Measurements from ENCODE around the gene RBMS1. TPM values are rescaled to one million over a fixed set of nuclear protein-coding genes. Genes with fewer than 3 reads are reported as not detected.

RBMS1 gene
- total and polyA plus RNA-seq, 4 donors, result 7.9 to 23.5 (median 15.5) TPM

DNA sequence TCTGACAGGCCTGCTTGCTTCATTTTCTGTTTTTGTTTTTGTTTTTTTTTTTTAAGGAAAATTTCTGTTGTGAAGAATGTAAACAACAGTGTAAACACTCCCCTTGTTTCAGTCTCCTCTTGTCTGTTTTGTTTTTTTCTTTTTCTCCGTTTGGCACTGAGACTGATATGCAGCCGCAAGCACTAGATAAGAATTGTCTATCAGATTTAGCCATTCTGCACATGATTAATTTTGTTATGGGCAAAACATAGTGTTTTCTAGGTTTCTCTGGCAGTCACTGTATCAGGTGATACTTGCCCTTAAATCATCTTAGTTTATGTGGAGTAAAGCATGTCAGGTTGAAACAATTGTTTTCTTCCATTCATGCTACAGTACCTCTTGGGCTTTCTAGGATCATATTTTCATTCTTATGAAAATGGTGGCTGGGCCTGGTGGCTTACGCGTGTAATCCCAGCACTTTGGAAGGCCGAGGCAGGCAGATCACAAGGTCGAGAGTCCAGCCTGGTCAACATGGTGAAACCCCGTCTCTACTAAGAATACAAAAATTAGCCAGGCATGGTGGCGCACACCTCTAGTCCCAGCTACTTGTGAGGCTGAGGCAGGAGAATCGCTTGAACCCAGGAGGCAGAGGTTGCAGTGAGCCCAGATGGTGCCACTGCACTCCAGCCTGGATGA is 12.9 kb upstream of the RBMS1 start:
- WGBS, result 93% methylated on average over 9 of the region's 9 CpGs
- Histone ChIP-seq H3K9ac (ENCODE audit: low read depth in 1 of 2, low read length in 2 of 2) (no peak overlapping the region), H3K4me3 (ENCODE audit: low read depth in 1 of 3, low read length in 3 of 3) (no peak overlapping the region), H3K9me3 (ENCODE audit: control insufficient read depth in 4 of 4, low read length in 3 of 4) (no peaks in the 10 kb centered on the region), H3K27ac (ENCODE audit: low read depth in 1 of 2, low read length in 2 of 2) (no peak overlapping the region), H3K27me3 (ENCODE audit: control insufficient read depth in 4 of 4, insufficient read depth in 4 of 4, low read length in 3 of 4) (no peaks in the 10 kb centered on the region), H3K4me1 (ENCODE audit: control insufficient read depth in 4 of 4, insufficient read depth in 4 of 4, low read length in 3 of 4) (no peaks in the 10 kb centered on the region), H3K36me3 (ENCODE audit: control insufficient read depth in 4 of 4, insufficient read depth in 3 of 4, low read depth in 1 of 4, low read length in 3 of 4) (no peaks in the 10 kb centered on the region)
- TF ChIP-seq FOXA1 (IDR thresholded peaks at IDR 0.05) (no peak), HNF4G (IDR thresholded peaks at IDR 0.05) (no peak), NR2F2 (IDR thresholded peaks at IDR 0.05) (no peak), RAD21 (IDR thresholded peaks at IDR 0.05) (no peak), JUND (IDR thresholded peaks at IDR 0.05) (no peak), HNF4A (conservative IDR thresholded peaks at IDR 0.05) (no peak), EGR1 (IDR thresholded peaks at IDR 0.05; ENCODE audit: low read depth in 2 of 2) (no peak), FOXA2 (IDR thresholded peaks at IDR 0.05) (no peak)
- TF ChIP-seq, protein P1, sequence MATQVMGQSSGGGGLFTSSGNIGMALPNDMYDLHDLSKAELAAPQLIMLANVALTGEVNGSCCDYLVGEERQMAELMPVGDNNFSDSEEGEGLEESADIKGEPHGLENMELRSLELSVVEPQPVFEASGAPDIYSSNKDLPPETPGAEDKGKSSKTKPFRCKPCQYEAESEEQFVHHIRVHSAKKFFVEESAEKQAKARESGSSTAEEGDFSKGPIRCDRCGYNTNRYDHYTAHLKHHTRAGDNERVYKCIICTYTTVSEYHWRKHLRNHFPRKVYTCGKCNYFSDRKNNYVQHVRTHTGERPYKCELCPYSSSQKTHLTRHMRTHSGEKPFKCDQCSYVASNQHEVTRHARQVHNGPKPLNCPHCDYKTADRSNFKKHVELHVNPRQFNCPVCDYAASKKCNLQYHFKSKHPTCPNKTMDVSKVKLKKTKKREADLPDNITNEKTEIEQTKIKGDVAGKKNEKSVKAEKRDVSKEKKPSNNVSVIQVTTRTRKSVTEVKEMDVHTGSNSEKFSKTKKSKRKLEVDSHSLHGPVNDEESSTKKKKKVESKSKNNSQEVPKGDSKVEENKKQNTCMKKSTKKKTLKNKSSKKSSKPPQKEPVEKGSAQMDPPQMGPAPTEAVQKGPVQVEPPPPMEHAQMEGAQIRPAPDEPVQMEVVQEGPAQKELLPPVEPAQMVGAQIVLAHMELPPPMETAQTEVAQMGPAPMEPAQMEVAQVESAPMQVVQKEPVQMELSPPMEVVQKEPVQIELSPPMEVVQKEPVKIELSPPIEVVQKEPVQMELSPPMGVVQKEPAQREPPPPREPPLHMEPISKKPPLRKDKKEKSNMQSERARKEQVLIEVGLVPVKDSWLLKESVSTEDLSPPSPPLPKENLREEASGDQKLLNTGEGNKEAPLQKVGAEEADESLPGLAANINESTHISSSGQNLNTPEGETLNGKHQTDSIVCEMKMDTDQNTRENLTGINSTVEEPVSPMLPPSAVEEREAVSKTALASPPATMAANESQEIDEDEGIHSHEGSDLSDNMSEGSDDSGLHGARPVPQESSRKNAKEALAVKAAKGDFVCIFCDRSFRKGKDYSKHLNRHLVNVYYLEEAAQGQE (IDR thresholded peaks at IDR 0.05), result no peak
- TF ChIP-seq, protein P2, sequence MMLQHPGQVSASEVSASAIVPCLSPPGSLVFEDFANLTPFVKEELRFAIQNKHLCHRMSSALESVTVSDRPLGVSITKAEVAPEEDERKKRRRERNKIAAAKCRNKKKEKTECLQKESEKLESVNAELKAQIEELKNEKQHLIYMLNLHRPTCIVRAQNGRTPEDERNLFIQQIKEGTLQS (IDR thresholded peaks at IDR 0.05), result no peak
- DNase-seq (ENCODE audit: low spot score), result no peak

DNA sequence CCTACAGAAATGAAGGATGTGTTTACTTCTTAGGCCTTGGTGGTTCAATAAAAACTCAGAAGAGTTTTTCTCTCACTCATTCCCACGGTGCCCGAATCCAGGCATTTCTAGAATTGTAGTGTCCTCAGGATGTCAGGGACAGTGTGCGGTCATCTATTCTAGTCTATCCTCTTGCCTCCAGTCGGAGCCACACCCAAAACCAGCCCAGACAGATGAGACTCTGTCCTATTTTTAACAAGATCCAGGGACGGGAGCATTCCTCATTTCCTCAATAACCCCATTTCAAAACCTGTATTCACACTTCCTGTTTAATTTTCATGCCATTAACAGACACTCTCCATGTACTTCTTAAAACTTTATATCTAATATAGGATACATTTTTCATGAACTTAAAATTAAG is 11.6 kb upstream of the RBMS1 start:
- 75% methylated on average over 5 of the region's 5 CpGs for WGBS

More for the DNA sequence above, 11.6 kb upstream of the RBMS1 start:
- TF ChIP-seq, protein P2 (IDR thresholded peaks at IDR 0.05), result no peak
- TF ChIP-seq, protein P1 (IDR thresholded peaks at IDR 0.05), result no peak
- TF ChIP-seq, protein P3, sequence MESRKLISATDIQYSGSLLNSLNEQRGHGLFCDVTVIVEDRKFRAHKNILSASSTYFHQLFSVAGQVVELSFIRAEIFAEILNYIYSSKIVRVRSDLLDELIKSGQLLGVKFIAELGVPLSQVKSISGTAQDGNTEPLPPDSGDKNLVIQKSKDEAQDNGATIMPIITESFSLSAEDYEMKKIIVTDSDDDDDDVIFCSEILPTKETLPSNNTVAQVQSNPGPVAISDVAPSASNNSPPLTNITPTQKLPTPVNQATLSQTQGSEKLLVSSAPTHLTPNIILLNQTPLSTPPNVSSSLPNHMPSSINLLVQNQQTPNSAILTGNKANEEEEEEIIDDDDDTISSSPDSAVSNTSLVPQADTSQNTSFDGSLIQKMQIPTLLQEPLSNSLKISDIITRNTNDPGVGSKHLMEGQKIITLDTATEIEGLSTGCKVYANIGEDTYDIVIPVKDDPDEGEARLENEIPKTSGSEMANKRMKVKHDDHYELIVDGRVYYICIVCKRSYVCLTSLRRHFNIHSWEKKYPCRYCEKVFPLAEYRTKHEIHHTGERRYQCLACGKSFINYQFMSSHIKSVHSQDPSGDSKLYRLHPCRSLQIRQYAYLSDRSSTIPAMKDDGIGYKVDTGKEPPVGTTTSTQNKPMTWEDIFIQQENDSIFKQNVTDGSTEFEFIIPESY (IDR thresholded peaks at IDR 0.05), result no peak
- TF ChIP-seq SP1 (IDR thresholded peaks at IDR 0.05), result no peak
- no peak for TF ChIP-seq RXRA (IDR thresholded peaks at IDR 0.05)
- no peak for TF ChIP-seq JUND (IDR thresholded peaks at IDR 0.05)
- no peak for TF ChIP-seq NR2F2 (IDR thresholded peaks at IDR 0.05)
- TF ChIP-seq HNF4G (IDR thresholded peaks at IDR 0.05), result no peak
- TF ChIP-seq, protein P4, sequence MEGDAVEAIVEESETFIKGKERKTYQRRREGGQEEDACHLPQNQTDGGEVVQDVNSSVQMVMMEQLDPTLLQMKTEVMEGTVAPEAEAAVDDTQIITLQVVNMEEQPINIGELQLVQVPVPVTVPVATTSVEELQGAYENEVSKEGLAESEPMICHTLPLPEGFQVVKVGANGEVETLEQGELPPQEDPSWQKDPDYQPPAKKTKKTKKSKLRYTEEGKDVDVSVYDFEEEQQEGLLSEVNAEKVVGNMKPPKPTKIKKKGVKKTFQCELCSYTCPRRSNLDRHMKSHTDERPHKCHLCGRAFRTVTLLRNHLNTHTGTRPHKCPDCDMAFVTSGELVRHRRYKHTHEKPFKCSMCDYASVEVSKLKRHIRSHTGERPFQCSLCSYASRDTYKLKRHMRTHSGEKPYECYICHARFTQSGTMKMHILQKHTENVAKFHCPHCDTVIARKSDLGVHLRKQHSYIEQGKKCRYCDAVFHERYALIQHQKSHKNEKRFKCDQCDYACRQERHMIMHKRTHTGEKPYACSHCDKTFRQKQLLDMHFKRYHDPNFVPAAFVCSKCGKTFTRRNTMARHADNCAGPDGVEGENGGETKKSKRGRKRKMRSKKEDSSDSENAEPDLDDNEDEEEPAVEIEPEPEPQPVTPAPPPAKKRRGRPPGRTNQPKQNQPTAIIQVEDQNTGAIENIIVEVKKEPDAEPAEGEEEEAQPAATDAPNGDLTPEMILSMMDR (IDR thresholded peaks at IDR 0.05; ENCODE audit: low read depth, low read length, missing input control), result no peak
- TF ChIP-seq GABPA (IDR thresholded peaks at IDR 0.05 in 1 of 2, conservative IDR thresholded peaks at IDR 0.05 in 1 of 2), result no peak
- no peak for TF ChIP-seq YY1 (IDR thresholded peaks at IDR 0.05)
- TF ChIP-seq HNF4A (conservative IDR thresholded peaks at IDR 0.05), result no peak
- TF ChIP-seq RAD21 (IDR thresholded peaks at IDR 0.05), result no peak
- no peak for TF ChIP-seq FOXA1 (IDR thresholded peaks at IDR 0.05)
- TF ChIP-seq EGR1 (IDR thresholded peaks at IDR 0.05; ENCODE audit: low read depth in 2 of 2), result no peak
- Histone ChIP-seq H3K27ac (ENCODE audit: low read depth in 1 of 2, low read length in 2 of 2) (no peak overlapping the region), H3K4me1 (ENCODE audit: control insufficient read depth in 4 of 4, insufficient read depth in 4 of 4, low read length in 3 of 4) (no peaks in the 10 kb centered on the region), H3K4me3 (ENCODE audit: low read depth in 1 of 3, low read length in 3 of 3) (no peak overlapping the region), H3K27me3 (ENCODE audit: control insufficient read depth in 4 of 4, insufficient read depth in 4 of 4, low read length in 3 of 4) (no peaks in the 10 kb centered on the region), H3K9ac (ENCODE audit: low read depth in 1 of 2, low read length in 2 of 2) (no peak overlapping the region), H3K9me3 (ENCODE audit: control insufficient read depth in 4 of 4, low read length in 3 of 4) (no peaks in the 10 kb centered on the region), H3K36me3 (ENCODE audit: control insufficient read depth in 4 of 4, insufficient read depth in 3 of 4, low read depth in 1 of 4, low read length in 3 of 4) (no peaks in the 10 kb centered on the region)
- DNase-seq (ENCODE audit: low spot score), result no peak
